ENCODE measurements around the gene ROR2. TPM values are rescaled to one million over a fixed set of nuclear protein-coding genes. Genes with fewer than 3 reads are reported as not detected.
A peak's percentile ranks its signal among the peaks of the same experiment; 100 is the strongest.

Gene ROR2
- total and polyA plus RNA-seq, 4 experiments from 2014 or later: 0.17 to 0.31 (median 0.29) TPM; not detected in 1

- ChIA-PET CTCF (ENCODE audit: partially characterized antibody) (no interaction called here), POLR2A (ENCODE audit: partially characterized antibody) (no interaction called here)
- DNase-seq: no peak
- H3K27me3 ChIP-seq (ENCODE audit: insufficient read depth, low read length): no peaks in the 10 kb centered on the region
- no peaks in the 10 kb centered on the region for H3K4me1 ChIP-seq (ENCODE audit: insufficient read depth, low read length)
- Mint-ChIP-seq H3K36me3 (no peaks in the 10 kb centered on the region), H3K27me3 (peaks cover 4 to 8% of the 10 kb centered on the region in 2 donors), H3K4me1 (peaks cover 0 to 5% (median 3%) of the 10 kb centered on the region in 4 donors), H3K9me3 (no peaks in the 10 kb centered on the region), H3K4me3 (no peak overlapping the region), H3K27ac (no peak overlapping the region)
- H3K36me3 ChIP-seq (ENCODE audit: insufficient read depth, low read length): no peaks in the 10 kb centered on the region
- intact Hi-C loops (cut with micrococcal nuclease): no loop called here
- H3K27ac ChIP-seq (ENCODE audit: low read depth, low read length): no peak overlapping the region
- H3K4me3 ChIP-seq (ENCODE audit: low read length in 2 of 2): no peak overlapping the region
- no peaks in the 10 kb centered on the region for H3K9me3 ChIP-seq (ENCODE audit: control insufficient read depth in 1 of 2, low read length in 2 of 2)
These were observed 115.3 kb downstream of the ROR2 start for GRCh38 chr9:91834740-91835139.

GRCh38 chr9:91833878-91834255, 116.2 kb downstream of the ROR2 start:
- Histone ChIP-seq H3K36me3 (ENCODE audit: insufficient read depth, low read length) (no peaks in the 10 kb centered on the region), H3K4me1 (ENCODE audit: insufficient read depth, low read length) (no peaks in the 10 kb centered on the region), H3K27me3 (ENCODE audit: insufficient read depth, low read length) (no peaks in the 10 kb centered on the region), H3K27ac (ENCODE audit: low read depth, low read length) (no peak overlapping the region), H3K9me3 (ENCODE audit: control insufficient read depth in 1 of 2, low read length in 2 of 2) (no peaks in the 10 kb centered on the region), H3K4me3 (ENCODE audit: low read length in 2 of 2) (no peak overlapping the region)
- intact Hi-C loops (cut with micrococcal nuclease): no loop called here
- no peak for DNase-seq
- H3K27me3 Mint-ChIP-seq: peaks cover 0 to 4% of the 10 kb centered on the region in 2 donors
- H3K27ac Mint-ChIP-seq: no peak overlapping the region
- H3K9me3 Mint-ChIP-seq: no peaks in the 10 kb centered on the region
- CTCF ChIA-PET (ENCODE audit: partially characterized antibody): no interaction called here
- POLR2A ChIA-PET (ENCODE audit: partially characterized antibody): no interaction called here
- no peaks in the 10 kb centered on the region for H3K36me3 Mint-ChIP-seq
- H3K4me3 Mint-ChIP-seq: no peak overlapping the region
- no peaks in the 10 kb centered on the region for H3K4me1 Mint-ChIP-seq

- Histone ChIP-seq H3K4me3 (ENCODE audit: low read length in 2 of 2) (no peak overlapping the region), H3K27me3 (ENCODE audit: insufficient read depth, low read length) (no peaks in the 10 kb centered on the region), H3K9me3 (ENCODE audit: control insufficient read depth in 1 of 2, low read length in 2 of 2) (no peaks in the 10 kb centered on the region), H3K27ac (ENCODE audit: low read depth, low read length) (no peak overlapping the region), H3K4me1 (ENCODE audit: insufficient read depth, low read length) (no peaks in the 10 kb centered on the region), H3K36me3 (ENCODE audit: insufficient read depth, low read length) (no peaks in the 10 kb centered on the region)
- ChIA-PET POLR2A (ENCODE audit: partially characterized antibody) (no interaction called here), CTCF (ENCODE audit: partially characterized antibody) (no interaction called here)
- Mint-ChIP-seq H3K27me3 (peaks cover 0 to 4% of the 10 kb centered on the region in 2 donors), H3K4me3 (no peak overlapping the region), H3K9me3 (no peaks in the 10 kb centered on the region), H3K4me1 (no peaks in the 10 kb centered on the region), H3K27ac (no peak overlapping the region), H3K36me3 (no peaks in the 10 kb centered on the region)
- DNase-seq: no peak
- intact Hi-C loops (cut with micrococcal nuclease): no loop called here
These were observed 116.7 kb downstream of the ROR2 start for GRCh38 chr9:91833096-91833877.

GRCh38 chr9:91832322-91832721, 117.7 kb downstream of the ROR2 start:
- Mint-ChIP-seq H3K4me1 (no peaks in the 10 kb centered on the region), H3K36me3 (no peaks in the 10 kb centered on the region), H3K9me3 (no peaks in the 10 kb centered on the region), H3K4me3 (no peak overlapping the region), H3K27ac (no peak overlapping the region), H3K27me3 (peaks cover 1 to 4% of the 10 kb centered on the region in 2 donors)
- ChIA-PET POLR2A (ENCODE audit: partially characterized antibody) (no interaction called here), CTCF (ENCODE audit: partially characterized antibody) (no interaction called here)
- Histone ChIP-seq H3K27ac (ENCODE audit: low read depth, low read length) (no peak overlapping the region), H3K9me3 (ENCODE audit: control insufficient read depth in 1 of 2, low read length in 2 of 2) (no peaks in the 10 kb centered on the region), H3K4me1 (ENCODE audit: insufficient read depth, low read length) (no peaks in the 10 kb centered on the region), H3K36me3 (ENCODE audit: insufficient read depth, low read length) (no peaks in the 10 kb centered on the region), H3K27me3 (ENCODE audit: insufficient read depth, low read length) (no peaks in the 10 kb centered on the region), H3K4me3 (ENCODE audit: low read length in 2 of 2) (no peak overlapping the region)
- DNase-seq: no peak
- intact Hi-C loops (cut with micrococcal nuclease): no loop called here

- Mint-ChIP-seq H3K9me3 (no peaks in the 10 kb centered on the region), H3K36me3 (no peaks in the 10 kb centered on the region), H3K4me3 (no peak overlapping the region), H3K27ac (no peak overlapping the region), H3K4me1 (no peaks in the 10 kb centered on the region), H3K27me3 (peaks cover 5 to 6% of the 10 kb centered on the region in 2 donors)
- intact Hi-C loops (cut with micrococcal nuclease): no loop called here
- no peak for DNase-seq
- Histone ChIP-seq H3K36me3 (ENCODE audit: insufficient read depth, low read length) (no peaks in the 10 kb centered on the region), H3K9me3 (ENCODE audit: control insufficient read depth in 1 of 2, low read length in 2 of 2) (no peaks in the 10 kb centered on the region), H3K27me3 (ENCODE audit: insufficient read depth, low read length) (no peaks in the 10 kb centered on the region), H3K4me3 (ENCODE audit: low read length in 2 of 2) (no peak overlapping the region), H3K27ac (ENCODE audit: low read depth, low read length) (no peak overlapping the region), H3K4me1 (ENCODE audit: insufficient read depth, low read length) (no peaks in the 10 kb centered on the region)
- ChIA-PET CTCF (ENCODE audit: partially characterized antibody) (no interaction called here), POLR2A (ENCODE audit: partially characterized antibody) (no interaction called here)
These were observed 124.2 kb downstream of the ROR2 start for GRCh38 chr9:91825866-91826265.

- H3K27me3 ChIP-seq (ENCODE audit: insufficient read depth, low read length): no peaks in the 10 kb centered on the region
- intact Hi-C loops (cut with micrococcal nuclease): no loop called here
- Mint-ChIP-seq H3K4me1 (no peaks in the 10 kb centered on the region), H3K36me3 (no peaks in the 10 kb centered on the region), H3K27me3 (peaks cover 5 to 6% of the 10 kb centered on the region in 2 donors), H3K27ac (peak overlapping the region in 1 of 7 donors; percentile 61), H3K9me3 (no peaks in the 10 kb centered on the region), H3K4me3 (no peak overlapping the region)
- ChIA-PET POLR2A (ENCODE audit: partially characterized antibody) (no interaction called here), CTCF (ENCODE audit: partially characterized antibody) (no interaction called here)
- H3K9me3 ChIP-seq (ENCODE audit: control insufficient read depth in 1 of 2, low read length in 2 of 2): no peaks in the 10 kb centered on the region
- no peak overlapping the region for H3K4me3 ChIP-seq (ENCODE audit: low read length in 2 of 2)
- H3K4me1 ChIP-seq (ENCODE audit: insufficient read depth, low read length): no peaks in the 10 kb centered on the region
- DNase-seq: no peak
- H3K36me3 ChIP-seq (ENCODE audit: insufficient read depth, low read length): no peaks in the 10 kb centered on the region
- H3K27ac ChIP-seq (ENCODE audit: low read depth, low read length): no peak overlapping the region
These were observed 124.6 kb downstream of the ROR2 start for GRCh38 chr9:91825422-91825821.

- Histone ChIP-seq H3K4me1 (ENCODE audit: insufficient read depth, low read length) (no peaks in the 10 kb centered on the region), H3K9me3 (ENCODE audit: control insufficient read depth in 1 of 2, low read length in 2 of 2) (no peaks in the 10 kb centered on the region), H3K36me3 (ENCODE audit: insufficient read depth, low read length) (no peaks in the 10 kb centered on the region), H3K27me3 (ENCODE audit: insufficient read depth, low read length) (no peaks in the 10 kb centered on the region), H3K4me3 (ENCODE audit: low read length in 2 of 2) (no peak overlapping the region), H3K27ac (ENCODE audit: low read depth, low read length) (no peak overlapping the region)
- CTCF ChIA-PET (ENCODE audit: partially characterized antibody): no interaction called here
- H3K27ac Mint-ChIP-seq: no peak overlapping the region
- H3K4me1 Mint-ChIP-seq: no peaks in the 10 kb centered on the region
- no peak overlapping the region for H3K4me3 Mint-ChIP-seq
- POLR2A ChIA-PET (ENCODE audit: partially characterized antibody): no interaction called here
- intact Hi-C loops (cut with micrococcal nuclease): no loop called here
- no peaks in the 10 kb centered on the region for H3K36me3 Mint-ChIP-seq
- no peaks in the 10 kb centered on the region for H3K9me3 Mint-ChIP-seq
- peaks cover 5 to 6% of the 10 kb centered on the region in 2 donors for H3K27me3 Mint-ChIP-seq
- DNase-seq: no peak
These were observed 125.3 kb downstream of the ROR2 start for GRCh38 chr9:91824601-91825305.
